Sigmoid colon (tissue), 4 donors: ENCODE results near the gene GDF2.

Experiments
- EP300 ChIP-seq, 4 donors: sonication (generic); formaldehyde crosslinking; IDR thresholded peaks; one replicate each; pipeline ENCODE4 v1.6.1; 2017; ENCODE audit warnings: antibody characterized with exemption in 4 of 4
- POLR2AphosphoS5 ChIP-seq, 4 donors: sonication (generic); formaldehyde crosslinking; IDR thresholded peaks; one replicate each; pipeline ENCODE4 v1.6.1; 2017; ENCODE audit warnings: antibody characterized with exemption in 4 of 4
- TF ChIP-seq, protein P1 (sequence below), 4 experiments: fragments of 450-650 bp in 3 of 4; fragments of 200-600 bp in 1 of 4; IDR thresholded peaks; one replicate each; pipeline ENCODE4 v1.5.1; 2016 to 2019; ENCODE audit warnings: antibody characterized with exemption in 4 of 4, mild to moderate bottlenecking in 3 of 4, moderate library complexity in 2 of 4

DNA sequence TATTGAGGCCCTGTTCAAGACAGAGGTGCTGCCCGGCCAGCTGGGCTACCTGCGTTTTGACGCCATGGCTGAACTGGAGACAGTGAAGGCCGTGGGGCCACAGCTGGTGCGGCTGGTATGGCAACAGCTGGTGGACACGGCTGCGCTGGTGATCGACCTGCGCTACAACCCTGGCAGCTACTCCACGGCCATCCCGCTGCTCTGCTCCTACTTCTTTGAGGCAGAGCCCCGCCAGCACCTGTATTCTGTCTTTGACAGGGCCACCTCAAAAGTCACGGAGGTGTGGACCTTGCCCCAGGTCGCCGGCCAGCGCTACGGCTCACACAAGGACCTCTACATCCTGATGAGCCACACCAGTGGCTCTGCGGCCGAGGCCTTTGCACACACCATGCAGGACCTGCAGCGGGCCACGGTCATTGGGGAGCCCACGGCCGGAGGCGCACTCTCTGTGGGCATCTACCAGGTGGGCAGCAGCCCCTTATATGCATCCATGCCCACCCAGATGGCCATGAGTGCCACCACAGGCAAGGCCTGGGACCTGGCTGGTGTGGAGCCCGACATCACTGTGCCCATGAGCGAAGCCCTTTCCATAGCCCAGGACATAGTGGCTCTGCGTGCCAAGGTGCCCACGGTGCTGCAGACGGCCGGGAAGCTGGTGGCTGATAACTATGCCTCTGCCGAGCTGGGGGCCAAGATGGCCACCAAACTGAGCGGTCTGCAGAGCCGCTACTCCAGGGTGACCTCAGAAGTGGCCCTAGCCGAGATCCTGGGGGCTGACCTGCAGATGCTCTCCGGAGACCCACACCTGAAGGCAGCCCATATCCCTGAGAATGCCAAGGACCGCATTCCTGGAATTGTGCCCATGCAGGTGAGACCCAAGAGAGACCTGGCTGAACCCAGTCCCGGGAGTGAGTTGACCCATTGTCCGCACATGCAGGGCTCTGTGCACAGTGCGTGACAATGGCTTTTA, 28.7 kb downstream of the GDF2 start:
- TF ChIP-seq, protein P1, sequence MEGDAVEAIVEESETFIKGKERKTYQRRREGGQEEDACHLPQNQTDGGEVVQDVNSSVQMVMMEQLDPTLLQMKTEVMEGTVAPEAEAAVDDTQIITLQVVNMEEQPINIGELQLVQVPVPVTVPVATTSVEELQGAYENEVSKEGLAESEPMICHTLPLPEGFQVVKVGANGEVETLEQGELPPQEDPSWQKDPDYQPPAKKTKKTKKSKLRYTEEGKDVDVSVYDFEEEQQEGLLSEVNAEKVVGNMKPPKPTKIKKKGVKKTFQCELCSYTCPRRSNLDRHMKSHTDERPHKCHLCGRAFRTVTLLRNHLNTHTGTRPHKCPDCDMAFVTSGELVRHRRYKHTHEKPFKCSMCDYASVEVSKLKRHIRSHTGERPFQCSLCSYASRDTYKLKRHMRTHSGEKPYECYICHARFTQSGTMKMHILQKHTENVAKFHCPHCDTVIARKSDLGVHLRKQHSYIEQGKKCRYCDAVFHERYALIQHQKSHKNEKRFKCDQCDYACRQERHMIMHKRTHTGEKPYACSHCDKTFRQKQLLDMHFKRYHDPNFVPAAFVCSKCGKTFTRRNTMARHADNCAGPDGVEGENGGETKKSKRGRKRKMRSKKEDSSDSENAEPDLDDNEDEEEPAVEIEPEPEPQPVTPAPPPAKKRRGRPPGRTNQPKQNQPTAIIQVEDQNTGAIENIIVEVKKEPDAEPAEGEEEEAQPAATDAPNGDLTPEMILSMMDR (IDR thresholded peaks at IDR 0.05) = no peak
- no peak for TF ChIP-seq POLR2AphosphoS5 (IDR thresholded peaks at IDR 0.05)
- TF ChIP-seq EP300 (IDR thresholded peaks at IDR 0.05) = no peak
